Fibroblast of the conjunctiva (primary cell): Measurements from ENCODE around the gene DCP1B.
"Not testable (repeated sequence)": the region's sequence is repeated elsewhere in the genome, so short reads cannot be mapped to it uniquely, and the experiment has no call there.

Experiments used
- DNase-seq: peaks from one replicate; pipeline ENCODE4 v3.0.0-alpha.2; 2010; ENCODE audit warnings: low read depth

Gene DCP1B

GRCh38 chr12:1974812-1975211, 29.4 kb downstream of the DCP1B start:
- DNase-seq = no peak

- DNase-seq = no peak
Measured at GRCh38 chr12:1972856-1973317, 31.4 kb downstream of the DCP1B start.

GRCh38 chr12:1972260-1972659, 32.0 kb downstream of the DCP1B start:
- no peak for DNase-seq

- DNase-seq = no peak
Measured at GRCh38 chr12:1970331-1970900, 33.8 kb downstream of the DCP1B start.

- DNase-seq = no peak
Measured at GRCh38 chr12:1966561-1967226, 37.6 kb downstream of the DCP1B start.

GRCh38 chr12:1965916-1966315, 38.3 kb downstream of the DCP1B start:
- no peak for DNase-seq

- DNase-seq = no peak
Measured at GRCh38 chr12:1962051-1963020, 41.9 kb downstream of the DCP1B start.

- DNase-seq = no peak
Measured at GRCh38 chr12:1956716-1957115, 47.5 kb downstream of the DCP1B start.

GRCh38 chr12:1949771-1950470, 54.3 kb downstream of the DCP1B start:
- no peak for DNase-seq

- no peak for DNase-seq
Measured at GRCh38 chr12:1948883-1949282, 55.4 kb downstream of the DCP1B start.

GRCh38 chr12:1947081-1947480, 57.2 kb downstream of the DCP1B start:
- no peak for DNase-seq

- no peak for DNase-seq
Measured at GRCh38 chr12:1946296-1946695, 58.0 kb downstream of the DCP1B start.

GRCh38 chr12:1945502-1945901, 58.8 kb downstream of the DCP1B start:
- DNase-seq = not testable (repeated sequence)

- DNase-seq = peak; percentile 73
Measured at GRCh38 chr12:1939801-1940607, 64.3 kb downstream of the DCP1B start.

GRCh38 chr12:1939331-1939730, 64.9 kb downstream of the DCP1B start:
- DNase-seq = no peak

GRCh38 chr12:1937481-1938224, 66.6 kb downstream of the DCP1B start:
- DNase-seq = no peak

- DNase-seq = peak; percentile 54
Measured at GRCh38 chr12:1936406-1937320, 67.6 kb downstream of the DCP1B start.

GRCh38 chr12:1935700-1936378, 68.4 kb downstream of the DCP1B start:
- DNase-seq = no peak

GRCh38 chr12:1935242-1935641, 69.0 kb downstream of the DCP1B start:
- DNase-seq = no peak
